NCI-H345 treated with DMSO at 0.1 percent for 48 hours (cell line): ENCODE measurements around the gene EPHB1.
"Not testable (repeated sequence)": the region's sequence is repeated elsewhere in the genome, so short reads cannot be mapped to it uniquely, and the experiment has no call there.

Experiments used
- DNase-seq: peaks from one replicate; lab custom pipeline; 2025; ENCODE audit not compliant: unreplicated experiment; lab: John Stamatoyannopoulos, UW

Gene EPHB1

DNA sequence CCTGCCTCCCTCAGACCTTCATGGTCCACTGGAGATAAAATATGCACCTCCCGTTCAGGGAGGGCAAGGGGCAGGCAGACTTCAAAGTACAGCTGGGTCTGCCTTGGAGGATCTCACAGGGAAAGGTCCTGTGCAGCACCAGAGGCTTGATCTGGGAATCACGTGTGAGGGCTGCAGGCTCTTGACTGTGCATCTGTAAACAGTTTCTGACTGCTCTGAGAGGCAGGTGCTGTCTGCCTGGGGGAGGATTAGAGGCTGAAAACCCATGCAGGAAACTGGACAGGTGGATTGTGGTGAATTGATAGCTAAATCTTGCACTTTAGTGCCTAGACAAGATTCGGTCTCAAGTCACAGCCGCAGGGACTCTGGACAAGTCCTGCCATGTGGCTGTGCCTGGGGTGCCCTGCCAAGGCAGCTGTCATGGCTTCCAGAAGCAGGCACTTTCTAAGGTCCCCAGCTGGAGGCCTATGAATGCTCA is 239.3 kb downstream of the EPHB1 start:
- peak; percentile 57 for DNase-seq

DNA sequence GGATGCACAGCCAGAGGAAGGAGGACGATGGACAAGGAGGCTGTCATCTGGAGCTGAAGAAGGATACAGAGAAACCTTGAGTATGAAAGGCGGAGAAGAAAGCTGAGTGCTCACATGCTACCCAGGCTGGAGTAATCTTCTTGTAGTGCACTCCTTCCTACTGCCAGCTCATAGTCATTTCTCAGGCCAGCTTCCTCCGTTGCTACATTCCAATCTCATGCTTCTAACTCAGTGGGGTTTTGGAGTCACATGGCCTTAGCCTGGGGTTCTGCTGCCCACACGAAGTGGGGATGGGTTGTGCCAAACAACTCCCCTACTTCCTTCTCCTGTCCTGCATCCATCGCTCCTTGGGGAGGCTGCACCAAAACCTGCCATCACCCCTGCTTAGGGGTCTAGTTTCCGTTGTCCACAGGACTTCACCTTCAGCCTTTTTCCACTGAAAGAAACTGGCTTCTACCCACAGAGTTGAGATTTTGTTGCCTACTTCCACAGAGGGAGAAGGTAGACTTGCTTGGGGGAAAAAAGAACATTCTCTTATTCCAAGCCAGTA is 239.9 kb downstream of the EPHB1 start:
- DNase-seq = no peak

DNA sequence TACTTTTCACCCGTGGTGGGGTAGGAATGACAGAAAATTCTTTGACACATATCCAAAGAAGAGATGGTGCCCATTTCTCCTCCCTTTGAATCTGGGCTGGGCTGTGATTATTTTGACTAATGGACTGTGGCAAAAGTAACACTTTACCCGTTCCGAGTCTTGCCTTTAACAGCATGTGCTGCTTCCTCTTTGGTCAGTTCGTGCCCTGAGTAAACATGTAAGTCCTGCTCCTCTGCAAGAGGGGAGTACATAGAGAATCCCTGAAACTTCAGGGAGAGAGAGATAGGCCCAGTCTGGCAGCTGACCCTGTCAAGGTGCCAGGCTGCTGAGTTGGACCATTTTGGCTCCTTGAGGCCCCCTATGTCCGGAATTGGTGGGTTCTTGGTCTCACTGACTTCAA is 243.1 kb downstream of the EPHB1 start:
- no peak for DNase-seq

DNA sequence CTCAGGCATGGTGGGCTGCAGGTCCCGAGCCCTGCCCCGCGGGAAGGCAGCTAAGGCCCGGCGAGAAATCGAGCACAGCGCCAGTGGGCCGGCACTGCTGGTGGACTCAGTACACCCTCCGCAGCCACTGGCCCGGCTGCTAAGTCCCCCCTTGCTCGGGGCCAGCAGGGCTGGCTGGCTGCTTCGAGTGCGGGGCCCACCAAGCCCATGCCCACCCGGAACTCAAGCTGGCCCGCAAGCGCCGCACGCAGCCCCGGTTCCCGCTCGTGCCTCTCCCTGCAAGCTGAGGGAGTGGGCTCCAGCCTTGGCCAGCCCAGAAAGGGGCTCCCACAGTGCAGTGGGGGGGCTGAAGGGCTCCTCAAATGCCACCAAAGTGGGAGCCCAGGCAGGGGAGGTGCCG is 244.5 kb downstream of the EPHB1 start:
- DNase-seq = not testable (repeated sequence)

DNA sequence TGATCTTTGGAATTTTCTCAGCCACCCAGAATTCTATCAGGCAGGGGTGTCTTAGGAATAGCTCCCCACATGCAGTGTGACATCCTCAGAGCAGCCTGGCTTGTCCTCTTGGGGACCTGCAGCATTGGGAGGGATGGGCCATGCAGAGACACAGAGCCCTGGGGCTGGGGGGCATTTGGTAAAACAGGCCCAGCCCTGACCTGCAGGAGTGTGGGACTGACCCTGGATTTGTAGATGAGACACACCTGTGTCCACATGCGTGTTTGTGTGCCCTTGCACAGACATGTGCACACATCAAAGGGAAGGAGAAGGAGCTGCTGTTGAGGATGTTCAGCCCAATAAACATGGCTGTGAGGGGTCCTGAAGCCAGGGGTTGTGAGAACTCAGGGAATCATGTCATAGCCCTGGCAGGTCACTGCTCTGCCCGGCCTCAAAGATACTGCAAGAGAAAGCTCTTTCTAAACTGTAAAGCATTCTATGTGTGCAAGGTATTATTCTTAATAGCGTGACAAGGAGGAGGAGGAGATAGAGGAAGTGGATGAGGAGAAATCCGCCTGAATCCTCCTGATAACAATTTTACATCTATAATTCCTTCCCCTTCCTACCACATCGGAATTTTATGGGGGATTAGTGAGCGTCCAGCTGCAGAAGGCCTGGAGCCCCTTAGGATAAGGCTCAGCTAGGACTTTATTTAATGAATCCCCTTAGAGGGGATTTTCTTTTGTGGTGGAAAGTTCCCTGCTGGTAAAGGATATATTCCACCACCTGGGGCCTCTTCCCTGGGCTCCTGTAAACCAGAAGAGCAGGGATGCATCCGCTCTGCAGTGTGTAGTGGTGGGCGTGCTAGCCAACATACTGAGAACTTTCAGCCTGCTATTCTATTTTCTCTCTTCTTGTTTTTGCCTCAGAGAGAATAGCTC is 245.5 kb downstream of the EPHB1 start:
- peak; percentile 3 for DNase-seq

DNA sequence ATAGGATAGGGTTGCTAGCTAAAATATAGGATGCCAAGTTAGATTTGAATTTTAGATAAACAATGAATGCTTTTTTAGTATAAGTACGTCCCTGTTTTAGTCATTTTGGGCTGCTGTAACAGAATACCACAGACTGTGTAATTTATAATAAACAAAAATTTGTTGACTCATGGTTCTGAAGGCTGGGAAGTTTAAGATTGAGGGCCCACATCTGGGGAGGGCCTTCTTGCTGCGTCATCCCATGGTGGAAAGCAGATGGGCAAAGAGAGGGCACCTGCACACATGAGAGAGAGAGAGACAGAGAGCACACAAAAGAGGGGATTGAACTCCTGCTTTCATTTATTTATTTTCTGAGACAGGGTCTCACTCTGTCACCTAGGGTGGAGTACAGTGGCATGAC is 246.5 kb downstream of the EPHB1 start:
- DNase-seq = no peak

DNA sequence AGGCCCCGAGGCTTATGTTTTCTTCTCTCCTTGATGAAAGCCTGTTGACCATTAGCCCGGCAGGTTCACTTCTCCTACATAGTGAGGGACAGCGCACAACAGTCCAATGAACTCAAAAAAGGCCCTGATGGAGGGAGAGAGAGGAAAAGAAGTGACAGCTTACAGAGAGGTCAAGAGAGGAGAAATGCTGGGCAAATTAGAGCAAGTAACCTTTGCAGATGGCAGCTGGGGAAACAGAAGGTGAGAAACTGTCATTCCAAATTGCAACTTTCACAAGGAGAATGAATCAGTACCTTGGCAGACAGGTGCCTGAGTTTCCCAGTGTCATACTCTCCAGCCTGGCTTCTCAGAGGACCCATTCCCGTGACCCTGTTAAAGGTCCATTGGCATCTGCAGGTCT is 252.0 kb downstream of the EPHB1 start:
- no peak for DNase-seq

DNA sequence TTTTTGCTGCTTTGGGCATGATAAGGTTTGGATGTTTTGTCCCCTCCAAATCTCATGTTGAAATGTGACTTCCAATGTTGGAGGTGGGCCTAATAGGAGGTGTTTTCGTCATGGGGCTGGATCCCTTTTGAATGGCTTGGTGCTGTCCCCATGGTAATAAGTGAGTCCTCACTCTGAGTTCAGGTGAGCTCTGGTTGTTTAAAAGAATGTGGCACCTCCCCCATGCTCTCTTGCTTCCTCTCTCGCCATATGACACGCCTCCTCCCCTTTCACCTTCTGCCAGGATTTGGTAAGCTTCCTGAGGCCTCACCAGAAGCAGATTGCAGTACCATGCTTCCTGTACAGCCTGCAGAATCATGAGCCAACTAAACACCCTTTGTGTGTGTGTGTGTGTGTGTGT is 255.5 kb downstream of the EPHB1 start:
- no peak for DNase-seq

DNA sequence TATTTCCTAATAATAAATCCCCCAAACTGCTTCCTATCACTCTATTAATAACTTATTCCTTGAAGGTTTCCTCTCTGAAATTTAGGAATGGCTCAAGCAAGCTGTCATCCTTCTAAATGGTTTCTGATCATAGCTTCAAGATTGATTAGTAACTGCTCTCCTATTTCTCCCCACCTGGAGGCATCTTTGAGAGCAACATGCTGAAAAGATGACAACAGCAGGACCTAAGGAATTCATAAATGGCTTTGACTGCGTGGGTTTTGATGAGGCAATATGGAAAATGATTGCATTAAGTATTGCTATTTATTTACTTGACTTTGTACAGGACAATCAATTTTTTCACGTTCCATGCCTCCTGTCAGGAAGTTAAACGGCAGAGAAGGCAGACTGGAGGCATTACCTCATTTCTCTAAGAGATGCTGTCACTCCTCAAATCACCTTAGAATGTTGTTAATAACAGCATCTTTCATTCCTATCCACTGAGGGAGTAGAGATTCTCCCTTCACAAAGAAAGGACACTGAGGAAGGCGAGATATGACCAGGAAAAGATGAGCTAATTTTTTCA is 256.4 kb downstream of the EPHB1 start:
- DNase-seq = no peak

DNA sequence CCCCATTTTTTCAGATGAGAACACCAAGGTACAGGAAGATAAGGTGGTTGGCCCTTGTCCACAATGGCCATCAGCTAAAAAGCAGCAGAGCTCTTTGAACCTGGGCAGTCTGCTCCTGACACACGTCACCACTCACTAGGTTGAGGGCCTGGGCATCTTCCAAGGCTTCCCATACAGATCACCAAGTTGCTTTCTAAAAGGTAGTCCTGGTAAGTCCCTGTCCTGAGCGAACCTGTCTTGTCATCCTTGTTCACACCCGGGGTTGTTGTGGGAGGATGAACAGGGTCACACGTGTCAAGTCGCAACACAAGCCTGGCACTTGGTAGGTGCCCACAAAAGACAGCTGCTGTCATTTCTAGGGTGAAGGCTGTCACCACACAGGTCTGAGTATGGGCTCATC is 260.4 kb downstream of the EPHB1 start:
- DNase-seq = no peak

DNA sequence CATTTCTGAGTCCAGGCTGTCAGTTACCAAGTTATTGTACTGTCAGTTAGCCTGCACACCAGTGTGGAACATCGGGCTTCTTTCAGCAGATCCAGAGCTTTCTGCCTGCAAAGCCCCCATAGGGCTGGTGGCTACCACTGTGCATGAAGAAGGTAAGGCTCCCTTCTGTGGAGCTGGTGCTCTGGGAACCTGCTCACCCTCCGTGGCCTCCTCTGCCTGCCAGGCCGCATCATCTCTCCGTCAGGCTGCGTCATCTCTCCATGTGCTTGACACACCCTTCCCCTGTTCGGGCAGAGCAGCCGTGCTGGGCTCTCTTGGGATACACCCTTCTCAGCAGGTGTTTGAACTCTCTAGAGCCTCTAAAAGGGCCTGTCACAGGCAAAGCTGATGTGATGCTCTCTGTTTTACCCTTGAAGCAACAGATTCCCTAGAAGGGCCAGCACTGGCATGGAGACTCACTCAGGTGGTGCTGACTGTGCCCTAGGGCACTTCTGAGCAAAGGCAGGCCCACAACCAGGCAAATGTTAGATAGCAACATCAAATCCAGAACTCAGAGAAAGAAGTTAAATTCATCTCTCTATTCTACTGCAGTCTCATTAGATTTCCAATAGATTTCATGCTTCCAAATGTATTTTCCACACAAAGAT is 261.1 kb downstream of the EPHB1 start:
- DNase-seq = peak; percentile 33

DNA sequence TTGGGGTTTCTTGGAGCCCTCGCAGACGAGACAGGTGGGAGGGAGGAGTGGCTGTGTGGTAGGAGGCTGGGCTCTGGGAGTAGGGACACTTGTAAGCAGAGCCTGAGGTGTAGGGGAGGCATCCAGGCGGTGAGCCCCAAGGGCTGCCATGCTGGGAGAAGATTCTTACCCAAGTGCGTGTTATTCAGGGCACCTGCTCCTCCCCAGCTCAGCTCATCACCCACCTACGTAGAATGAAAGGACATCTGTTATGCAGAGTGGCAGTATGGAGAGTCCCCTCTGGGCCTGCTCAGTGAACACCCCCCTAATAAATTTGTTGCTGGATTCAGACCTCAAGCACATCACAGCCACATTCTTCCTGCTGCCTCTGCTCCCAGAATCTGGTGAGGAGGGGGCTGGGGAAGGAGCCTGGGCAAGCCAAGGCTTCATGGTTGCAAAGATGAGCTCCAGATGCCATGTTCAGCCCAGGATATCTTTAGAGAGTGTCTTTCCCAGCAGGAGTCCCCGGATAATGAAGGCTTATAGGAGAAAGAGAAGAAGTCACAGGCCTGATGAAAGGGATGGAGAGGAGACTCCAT is 261.8 kb downstream of the EPHB1 start:
- DNase-seq = peak; percentile 24

DNA sequence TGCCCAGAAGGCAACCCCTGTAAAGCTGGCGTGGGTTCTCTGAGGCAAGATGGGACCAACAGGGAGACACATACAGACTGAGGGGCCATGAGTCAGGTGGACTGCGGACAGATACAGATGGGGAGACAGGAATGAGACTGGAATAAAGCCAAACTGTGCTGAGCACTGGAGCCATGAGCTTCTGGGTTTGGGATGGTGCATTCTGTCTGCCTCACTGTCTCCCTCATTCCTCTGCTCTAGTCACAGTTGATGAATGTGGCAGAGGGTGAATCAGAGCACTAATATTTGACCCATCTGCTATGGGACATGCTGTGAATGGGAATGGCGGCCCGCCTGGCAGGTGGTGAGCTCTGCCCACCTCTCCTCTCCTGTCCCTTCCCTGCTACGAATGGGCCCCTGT is 262.9 kb downstream of the EPHB1 start:
- no peak for DNase-seq

DNA sequence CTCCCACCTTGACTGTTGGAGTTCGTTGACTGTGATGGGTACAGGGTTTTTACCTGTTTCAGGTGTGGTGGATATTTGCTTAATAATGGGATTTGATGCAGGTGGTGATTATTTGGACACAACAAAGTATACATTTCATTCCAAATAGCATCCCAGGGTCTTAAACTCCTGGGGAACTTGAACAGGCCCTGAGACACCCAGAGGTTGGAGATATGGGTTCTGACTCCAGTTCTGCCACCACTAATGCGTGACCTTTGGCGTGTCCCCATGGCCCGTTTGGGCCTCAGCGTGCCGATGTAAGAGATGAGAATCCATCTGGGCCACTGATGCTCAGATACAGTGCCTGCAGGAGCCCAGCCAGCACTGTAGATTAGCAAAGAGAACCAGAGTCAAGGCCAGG is 264.5 kb downstream of the EPHB1 start:
- DNase-seq = no peak

DNA sequence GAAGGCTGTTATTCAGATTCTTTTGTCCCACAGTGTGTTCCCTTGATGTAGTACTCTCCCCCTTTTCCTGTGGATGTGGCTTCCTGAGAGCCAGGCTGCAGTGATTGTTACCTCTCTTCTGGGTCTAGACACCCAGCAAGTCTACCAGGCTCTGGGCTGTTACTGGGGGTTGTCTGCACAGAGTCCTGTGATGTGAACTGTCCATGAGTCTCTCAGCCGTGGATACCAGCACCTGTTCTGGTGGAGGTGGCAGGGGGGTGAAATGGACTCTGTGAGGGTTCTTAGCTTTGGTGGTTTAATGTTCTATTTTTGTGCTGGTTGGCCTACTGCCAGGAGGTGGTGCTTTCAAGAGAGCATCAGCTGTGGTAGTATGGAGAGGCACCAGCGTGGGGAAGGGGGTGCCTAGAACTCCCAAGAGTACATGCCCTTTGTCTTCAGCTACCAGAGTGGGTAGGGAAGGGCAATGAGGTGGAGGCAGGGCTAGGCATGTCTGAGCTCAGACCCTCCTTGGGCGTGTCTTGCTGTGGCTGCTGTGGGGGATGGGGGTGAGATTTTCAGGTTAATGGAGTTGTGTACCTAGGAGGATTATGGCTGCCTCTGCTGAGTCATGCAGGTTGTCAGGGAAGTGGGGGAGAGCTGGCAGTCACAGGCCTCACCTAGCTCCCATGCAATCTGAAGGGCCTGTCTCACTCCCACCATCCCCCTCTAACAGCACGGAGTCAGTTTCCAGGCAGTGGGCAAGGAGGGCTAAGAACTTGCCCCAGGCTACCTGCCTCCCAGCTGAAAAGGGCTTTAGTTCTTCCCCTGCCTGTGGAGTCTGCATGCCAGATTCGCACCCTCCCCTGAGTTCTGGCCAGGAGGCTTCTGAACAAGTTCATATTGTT is 272.0 kb downstream of the EPHB1 start:
- peak; percentile 75 for DNase-seq

DNA sequence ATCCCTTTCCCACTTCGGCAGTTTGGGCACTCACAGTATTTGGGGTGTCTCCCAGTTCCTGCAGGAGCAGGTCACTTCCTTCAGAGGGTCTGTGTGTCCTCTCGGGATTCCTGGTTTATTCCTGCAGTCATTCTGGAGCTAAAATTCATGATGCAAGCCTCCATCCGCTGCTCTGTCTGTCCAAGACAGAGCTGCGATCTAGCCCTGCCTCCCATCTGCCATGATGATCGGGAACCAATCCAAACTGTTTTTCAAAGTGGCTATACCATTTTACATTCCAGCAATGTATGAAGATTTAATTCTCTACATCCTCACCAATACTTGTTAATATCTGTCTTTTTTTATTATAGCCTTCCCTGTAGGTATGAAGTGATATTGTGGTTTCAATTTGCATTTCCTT is 273.0 kb downstream of the EPHB1 start:
- no peak for DNase-seq

DNA sequence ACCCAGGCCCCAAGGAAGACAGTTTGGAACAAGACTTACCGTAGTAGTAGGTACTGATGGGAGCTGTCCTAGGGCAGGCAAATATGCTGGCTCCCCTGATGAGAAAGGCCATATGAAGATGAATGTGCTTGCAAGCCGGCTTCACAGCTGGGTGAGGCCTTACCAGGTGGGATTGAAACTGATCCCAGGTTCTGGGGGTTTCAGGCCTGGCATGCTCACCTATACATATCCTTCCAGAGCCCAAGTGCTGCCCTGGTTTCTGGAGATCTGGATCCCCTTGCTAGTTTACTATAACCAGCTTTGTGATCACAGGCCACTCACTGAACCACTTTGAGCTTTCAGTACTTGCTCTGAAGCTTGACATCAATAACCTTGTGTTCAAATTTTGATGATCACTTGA is 274.3 kb downstream of the EPHB1 start:
- no peak for DNase-seq

DNA sequence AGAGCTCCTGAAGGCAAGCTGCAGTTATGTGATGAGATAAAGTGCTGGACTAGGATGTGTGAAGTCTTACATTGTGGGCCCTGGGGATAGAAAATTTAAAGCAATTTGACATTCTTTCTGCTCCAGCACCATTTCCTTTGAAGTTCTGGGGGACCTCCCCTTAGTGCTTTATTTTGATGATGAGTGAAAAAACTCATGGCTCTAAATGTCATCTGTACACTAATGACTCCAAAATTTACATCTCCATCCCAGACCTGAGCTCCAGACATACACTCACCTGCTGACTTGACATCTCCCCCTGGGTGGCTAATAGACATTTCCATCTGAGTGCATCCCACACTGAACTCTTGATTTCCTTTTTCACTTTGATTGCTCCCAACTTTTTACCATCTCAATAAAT is 276.4 kb downstream of the EPHB1 start:
- no peak for DNase-seq

DNA sequence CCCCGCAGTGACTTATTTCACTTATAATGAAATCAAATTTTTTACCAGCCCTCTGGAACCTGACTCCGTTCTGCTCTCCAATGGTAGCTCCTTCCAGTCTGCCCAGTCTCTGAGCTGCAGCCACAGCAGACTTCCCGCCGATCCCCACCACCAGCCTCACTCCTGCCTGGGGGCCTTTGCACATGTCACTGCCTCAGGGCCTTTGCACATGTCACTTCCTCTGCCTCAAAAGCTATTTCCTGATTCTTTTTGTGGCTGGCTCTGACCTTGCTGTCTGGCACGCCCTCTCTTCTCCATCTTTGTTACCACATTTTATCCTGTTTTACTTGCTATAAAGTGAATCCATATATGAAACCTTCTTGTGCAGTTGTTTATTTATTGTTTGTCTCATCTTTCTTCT is 277.4 kb downstream of the EPHB1 start:
- DNase-seq = no peak

DNA sequence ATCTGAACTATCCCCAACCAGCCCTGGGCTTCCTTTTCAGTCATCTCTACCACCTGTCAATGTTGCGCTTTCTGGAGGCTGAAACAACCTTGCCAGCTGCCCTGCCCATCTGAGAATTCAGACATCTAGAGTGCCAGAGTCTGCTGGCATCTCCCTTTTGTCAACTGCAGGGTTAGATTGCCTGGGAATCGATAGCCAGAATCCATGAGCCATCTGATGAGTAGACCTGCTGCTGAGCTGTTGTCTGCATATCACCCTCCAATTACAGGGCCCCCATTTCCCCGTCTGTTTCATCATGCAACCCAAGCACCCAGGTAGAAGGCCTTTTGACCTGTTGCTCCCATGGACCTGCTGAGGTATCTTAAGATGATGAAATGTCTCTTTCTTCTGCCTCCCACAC is 280.1 kb downstream of the EPHB1 start:
- DNase-seq = no peak
